Mononuclear cell (primary cell): ENCODE measurements around the gene RGS12. TPM values are rescaled to one million over a fixed set of nuclear protein-coding genes. Genes with fewer than 3 reads are reported as not detected.

Source experiments
- H3K27me3 ChIP-seq: 2 replicates; pipeline ENCODE4 v1.6.0; 2011; ENCODE audit warnings: low read length, control low read depth; ENCODE audit not compliant: insufficient read depth
- H3K4me1 ChIP-seq: 2 replicates; pipeline ENCODE4 v1.5.1; 2011; ENCODE audit warnings: mild to moderate bottlenecking, low read length, control low read depth; ENCODE audit not compliant: insufficient read depth
- H3K4me3 ChIP-seq: 2 replicates; pipeline ENCODE4 v1.5.1; 2011; ENCODE audit warnings: mild to moderate bottlenecking, low read length, moderate library complexity
- H3K9me3 ChIP-seq: 2 replicates; pipeline ENCODE4 v1.5.1; 2011; ENCODE audit warnings: low read depth, mild to moderate bottlenecking, control low read depth, low read length
- total RNA-seq: library from RNA; depleted of rRNA; stranded (reverse); fragments of >200 nt; gene quantifications from one replicate; pipeline ENCODE4 v1.2.3, GENCODE V29; 2012

The RGS12 gene
- total RNA-seq, 1 donor = 5.1 TPM

DNA sequence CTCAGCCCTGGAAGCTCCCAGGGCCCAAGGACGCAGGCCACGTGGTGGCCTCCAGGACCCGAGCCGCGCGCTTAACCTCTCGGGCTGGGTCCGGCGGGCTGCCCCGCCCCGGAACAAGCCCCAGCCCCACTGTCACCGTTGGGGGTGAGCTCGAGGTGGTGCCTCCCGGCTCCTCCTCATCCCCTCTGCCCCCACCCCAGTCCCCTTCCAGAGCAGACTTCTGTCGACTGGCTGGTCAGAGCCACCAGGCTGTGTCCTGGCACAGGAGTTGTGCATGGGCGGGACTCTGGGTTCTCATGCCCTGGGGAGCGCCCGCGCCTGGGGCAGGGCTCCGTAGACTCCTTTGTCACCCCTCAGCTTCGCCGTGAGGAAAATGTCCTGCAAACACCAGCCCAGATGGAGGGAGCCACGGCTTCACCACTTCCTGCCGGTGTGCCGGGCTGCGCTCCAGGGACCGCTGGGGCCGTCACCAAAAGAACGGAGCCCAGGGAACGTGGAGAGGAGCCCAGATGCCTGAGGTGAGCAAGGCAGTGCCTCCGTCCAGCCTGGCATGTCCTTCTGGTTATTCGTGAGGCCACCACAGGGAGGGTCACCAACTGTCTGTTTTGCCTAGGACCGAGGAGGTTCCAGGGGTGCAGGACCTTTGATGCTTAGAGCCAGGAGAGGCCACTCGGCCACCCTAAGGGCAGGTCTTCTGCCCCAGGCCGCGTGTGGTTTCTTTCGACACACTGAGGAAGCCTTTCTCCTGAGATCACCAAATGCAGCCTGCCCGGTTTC lies 7.1 kb upstream of the RGS12 start:
- no peaks in the 10 kb centered on the region for H3K27me3 ChIP-seq
- H3K4me3 ChIP-seq = no peak overlapping the region
- no peaks in the 10 kb centered on the region for H3K9me3 ChIP-seq
- H3K4me1 ChIP-seq = peaks cover 25% of the 10 kb centered on the region

DNA sequence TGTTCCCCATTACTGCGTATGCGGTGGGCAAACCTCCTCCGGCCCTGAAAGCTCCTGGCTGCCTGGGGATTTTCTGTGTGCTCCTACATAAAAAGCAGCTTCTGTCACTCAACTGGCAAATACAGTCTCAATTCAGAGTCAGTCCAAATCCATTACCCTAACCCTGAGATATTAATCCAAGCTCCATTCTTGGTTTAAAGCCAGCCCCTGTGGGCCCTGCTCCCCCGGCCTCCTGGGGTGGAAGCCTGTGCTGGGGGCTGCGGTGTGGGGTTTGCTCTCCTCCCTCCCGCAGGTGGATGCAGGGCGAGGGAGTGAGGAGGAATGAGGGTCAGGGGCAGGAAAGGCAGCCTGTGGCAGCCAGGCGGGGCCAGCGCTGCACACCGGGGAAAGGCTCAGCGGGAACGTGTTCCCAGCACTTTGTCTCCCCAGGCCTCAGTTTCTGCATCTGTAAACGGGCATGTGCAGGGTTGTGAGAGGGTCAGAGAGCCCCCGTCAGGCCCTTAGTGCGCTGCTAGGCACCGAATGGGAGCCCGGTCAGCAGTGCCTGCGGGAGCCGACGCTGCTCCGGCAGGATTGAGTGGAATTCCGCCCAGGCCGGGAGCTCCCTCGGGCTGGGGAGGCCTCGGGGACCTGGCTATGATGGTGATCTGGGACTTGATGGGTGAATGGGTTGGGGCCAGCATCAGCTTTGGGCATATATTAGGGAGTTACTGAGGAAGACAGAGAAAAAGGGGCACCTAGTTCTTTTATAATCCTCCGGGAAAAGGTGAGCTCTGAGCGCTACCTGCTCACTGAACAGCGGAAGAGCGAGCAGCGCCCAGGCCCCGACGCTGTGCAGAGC lies 6.3 kb upstream of the RGS12 start:
- Histone ChIP-seq H3K4me3 (no peak overlapping the region), H3K4me1 (peaks cover 29% of the 10 kb centered on the region), H3K27me3 (no peaks in the 10 kb centered on the region), H3K9me3 (no peaks in the 10 kb centered on the region)

DNA sequence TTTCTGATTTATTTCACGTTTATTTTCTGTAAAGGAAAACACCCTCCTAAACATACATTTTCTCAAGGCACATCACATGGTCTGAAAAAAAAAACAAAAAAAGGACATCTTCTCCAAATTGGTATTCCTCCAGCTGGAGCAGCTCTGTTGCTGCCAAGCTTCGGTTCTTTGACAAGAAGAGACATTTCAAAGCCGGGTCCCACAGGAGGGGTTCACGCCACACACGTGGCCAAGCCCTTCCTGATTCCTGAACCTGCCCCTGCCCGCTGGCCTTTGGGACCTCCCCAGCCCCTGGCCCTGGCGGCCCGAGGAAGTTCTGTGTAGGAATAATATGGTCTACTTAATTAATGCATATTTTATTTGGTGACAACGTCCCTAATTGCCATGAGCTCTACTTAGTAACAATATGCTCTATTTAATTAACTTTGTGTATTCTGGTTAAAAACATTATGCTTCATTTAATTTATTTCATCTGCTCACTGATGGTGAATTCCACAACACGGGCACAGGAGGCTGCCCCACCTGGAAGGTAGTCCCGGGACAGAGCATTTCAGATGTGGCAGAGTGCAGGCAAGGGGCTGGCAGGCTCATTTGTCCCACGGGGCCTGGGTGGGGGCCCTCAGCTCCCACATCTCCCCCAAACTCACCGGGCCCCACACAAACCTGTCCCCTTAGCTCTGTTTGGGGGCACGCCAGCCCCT lies 5.4 kb upstream of the RGS12 start:
- Histone ChIP-seq H3K27me3 (no peaks in the 10 kb centered on the region), H3K4me1 (peaks cover 32% of the 10 kb centered on the region), H3K9me3 (no peaks in the 10 kb centered on the region), H3K4me3 (no peak overlapping the region)

DNA sequence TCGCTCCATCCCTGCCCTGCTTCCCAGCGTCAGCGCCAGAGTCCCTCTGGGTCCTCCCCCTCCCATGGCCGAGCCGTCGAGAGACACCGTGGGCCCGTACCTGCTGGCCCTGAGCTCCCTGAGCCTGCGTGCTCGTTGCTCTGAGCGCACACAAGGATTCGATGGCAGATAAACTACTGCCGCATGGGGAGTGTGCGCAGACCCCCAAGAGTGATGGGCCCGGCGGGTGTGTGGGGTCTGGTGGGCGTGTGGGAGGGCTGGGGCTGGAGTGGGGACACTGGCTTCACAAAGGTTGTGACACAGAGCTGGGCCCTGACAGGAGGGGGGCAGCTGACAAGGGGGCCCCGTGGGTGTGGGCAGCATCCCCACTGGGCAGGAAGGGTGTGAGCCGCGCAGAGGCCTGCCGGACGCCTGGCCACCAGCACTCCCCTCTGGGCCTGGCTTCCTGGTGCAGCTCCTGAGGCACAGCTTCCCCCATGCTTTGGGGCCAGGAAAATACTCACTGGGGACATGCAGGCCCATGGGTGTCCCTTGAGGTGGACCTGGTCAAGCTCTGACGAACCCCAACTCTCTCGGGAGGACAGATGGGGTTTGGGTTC lies 4.8 kb upstream of the RGS12 start:
- H3K4me3 ChIP-seq = no peak overlapping the region
- H3K27me3 ChIP-seq = no peaks in the 10 kb centered on the region
- H3K9me3 ChIP-seq = no peaks in the 10 kb centered on the region
- H3K4me1 ChIP-seq = peaks cover 26% of the 10 kb centered on the region

DNA sequence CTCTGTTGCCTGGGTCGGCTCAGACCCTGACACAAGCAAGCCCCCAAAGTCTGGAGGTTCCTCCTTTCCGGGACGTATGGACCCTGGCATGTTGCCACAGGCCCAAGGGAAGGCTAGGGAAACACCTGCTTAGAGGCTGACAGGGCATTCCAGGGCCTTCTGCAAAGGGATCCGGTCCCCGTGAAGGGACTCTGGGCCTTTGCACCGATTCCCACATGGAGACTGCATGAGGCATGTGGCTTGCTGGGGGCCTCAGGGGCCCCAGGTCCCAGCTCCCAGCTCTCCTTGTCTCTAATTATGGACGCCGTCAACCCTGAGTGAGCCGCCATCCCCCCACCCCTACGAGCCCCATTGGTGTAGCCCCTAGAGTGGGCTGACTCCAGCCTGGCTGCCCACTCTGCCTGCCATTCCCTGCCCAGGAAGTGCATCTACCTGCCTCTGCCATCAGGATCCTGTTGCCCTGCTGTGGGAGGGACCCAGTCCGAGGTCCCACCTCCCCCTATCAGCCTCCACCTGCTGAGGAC lies 4.2 kb upstream of the RGS12 start:
- Histone ChIP-seq H3K27me3 (no peaks in the 10 kb centered on the region), H3K4me1 (peaks cover 29% of the 10 kb centered on the region), H3K9me3 (no peaks in the 10 kb centered on the region), H3K4me3 (no peak overlapping the region)

DNA sequence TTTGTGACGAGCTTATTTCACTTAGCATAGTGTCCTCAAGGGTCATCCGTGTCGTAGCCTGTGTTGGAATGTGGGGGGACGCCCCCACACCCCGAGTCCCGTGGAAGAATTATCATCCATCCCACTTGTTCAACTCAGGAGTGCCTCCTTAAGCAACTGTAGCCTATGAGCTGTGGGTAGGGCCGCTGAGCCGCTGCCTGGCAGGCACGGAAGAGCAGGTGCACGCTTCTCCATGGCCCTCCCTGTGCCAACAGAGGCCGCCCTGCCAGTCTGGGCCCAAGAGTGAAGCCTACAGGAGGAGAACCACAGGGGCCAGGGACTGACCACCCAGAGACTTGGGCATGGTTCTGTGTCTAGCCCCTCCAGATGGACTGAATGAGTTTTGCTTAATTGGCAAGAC lies 2.3 kb upstream of the RGS12 start:
- H3K4me3 ChIP-seq = no peak overlapping the region
- no peaks in the 10 kb centered on the region for H3K27me3 ChIP-seq
- H3K9me3 ChIP-seq = no peaks in the 10 kb centered on the region
- peaks cover 26% of the 10 kb centered on the region for H3K4me1 ChIP-seq

DNA sequence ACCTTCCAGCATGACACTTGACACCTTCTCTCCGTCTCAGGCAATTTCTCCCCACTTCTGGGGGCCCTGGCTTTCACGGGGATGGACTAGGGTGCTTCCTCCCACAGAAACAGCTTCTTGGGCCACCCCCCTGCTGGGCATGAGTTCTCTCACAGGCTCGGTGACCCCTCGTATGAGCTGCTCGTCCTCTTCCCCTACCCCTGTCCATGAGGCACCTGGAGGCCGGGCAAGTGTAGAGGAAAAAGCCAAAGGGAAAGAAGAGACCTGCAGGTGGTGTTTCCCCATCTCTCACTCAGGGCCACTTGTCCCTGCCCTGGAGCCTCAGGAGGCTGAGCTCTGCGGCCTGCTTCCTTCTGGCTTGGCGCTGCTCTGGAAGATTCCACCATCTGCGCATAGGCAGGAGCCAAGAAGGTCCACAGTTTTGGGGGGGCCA lies 1.9 kb upstream of the RGS12 start:
- Histone ChIP-seq H3K9me3 (no peaks in the 10 kb centered on the region), H3K27me3 (no peaks in the 10 kb centered on the region), H3K4me1 (peaks cover 22% of the 10 kb centered on the region), H3K4me3 (no peak overlapping the region)

DNA sequence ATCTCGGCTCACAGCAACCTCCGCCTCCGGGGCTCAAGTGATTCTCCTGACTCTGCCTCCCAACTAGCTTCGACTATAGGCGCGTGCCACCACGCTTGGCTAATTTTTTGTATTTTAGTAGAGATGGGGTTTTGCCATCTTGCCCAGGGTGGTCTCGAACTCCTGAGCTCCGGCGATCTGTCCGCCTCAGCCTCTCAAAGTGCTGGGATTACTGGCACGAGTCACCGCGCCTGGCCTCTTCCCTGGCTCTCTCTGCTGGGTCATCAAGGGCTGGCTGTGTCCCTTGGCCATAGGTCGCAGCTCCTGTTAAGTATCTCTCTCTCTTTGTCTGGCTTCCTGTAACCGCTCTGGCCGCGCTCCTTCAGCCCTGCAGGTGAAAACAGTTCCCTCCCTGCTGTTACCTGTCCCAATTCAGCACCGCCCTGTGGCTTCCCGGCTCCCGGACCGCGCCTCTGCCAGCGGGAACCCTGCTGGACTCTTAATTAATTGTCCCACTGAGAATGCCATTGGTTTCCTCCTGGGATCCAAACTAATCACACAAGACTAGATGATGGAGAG lies 1.3 kb upstream of the RGS12 start:
- Histone ChIP-seq H3K4me3 (peak overlapping the region; percentile 53), H3K9me3 (no peaks in the 10 kb centered on the region), H3K27me3 (no peaks in the 10 kb centered on the region), H3K4me1 (peaks cover 16% of the 10 kb centered on the region)

DNA sequence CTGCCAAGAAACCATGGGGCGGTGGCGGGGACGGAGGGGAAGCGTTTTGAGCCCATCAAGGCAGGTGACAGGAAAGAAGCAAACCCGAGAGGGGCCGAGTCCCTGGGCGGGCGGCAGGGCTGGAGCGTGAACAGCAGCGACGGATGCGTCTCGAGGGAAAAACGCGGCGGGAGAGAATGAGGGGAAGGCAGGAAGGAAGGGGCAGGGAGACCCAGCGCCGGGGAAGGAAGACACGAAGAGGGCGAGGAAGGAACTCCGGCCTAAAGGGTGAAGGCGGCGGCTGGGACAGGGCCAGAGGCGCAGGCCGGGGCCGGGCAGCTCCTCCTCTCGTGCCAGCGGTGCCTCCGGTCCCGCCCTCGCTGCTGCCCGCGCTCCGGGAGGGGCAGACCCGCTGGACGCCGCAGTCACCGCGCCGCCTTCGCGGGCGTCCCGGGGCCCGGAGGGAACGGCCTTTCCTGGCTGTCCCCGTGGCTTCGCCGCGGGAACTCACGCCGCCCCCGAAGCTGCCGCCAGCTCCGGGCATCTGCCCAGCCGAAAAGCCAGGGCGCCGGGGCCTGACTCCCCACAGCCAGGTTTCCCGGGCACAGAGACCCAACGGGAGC lies 751 bp upstream of the RGS12 start:
- Histone ChIP-seq H3K4me3 (peak overlapping the region; percentile 53), H3K9me3 (no peaks in the 10 kb centered on the region), H3K4me1 (peaks cover 12% of the 10 kb centered on the region), H3K27me3 (no peaks in the 10 kb centered on the region)

DNA sequence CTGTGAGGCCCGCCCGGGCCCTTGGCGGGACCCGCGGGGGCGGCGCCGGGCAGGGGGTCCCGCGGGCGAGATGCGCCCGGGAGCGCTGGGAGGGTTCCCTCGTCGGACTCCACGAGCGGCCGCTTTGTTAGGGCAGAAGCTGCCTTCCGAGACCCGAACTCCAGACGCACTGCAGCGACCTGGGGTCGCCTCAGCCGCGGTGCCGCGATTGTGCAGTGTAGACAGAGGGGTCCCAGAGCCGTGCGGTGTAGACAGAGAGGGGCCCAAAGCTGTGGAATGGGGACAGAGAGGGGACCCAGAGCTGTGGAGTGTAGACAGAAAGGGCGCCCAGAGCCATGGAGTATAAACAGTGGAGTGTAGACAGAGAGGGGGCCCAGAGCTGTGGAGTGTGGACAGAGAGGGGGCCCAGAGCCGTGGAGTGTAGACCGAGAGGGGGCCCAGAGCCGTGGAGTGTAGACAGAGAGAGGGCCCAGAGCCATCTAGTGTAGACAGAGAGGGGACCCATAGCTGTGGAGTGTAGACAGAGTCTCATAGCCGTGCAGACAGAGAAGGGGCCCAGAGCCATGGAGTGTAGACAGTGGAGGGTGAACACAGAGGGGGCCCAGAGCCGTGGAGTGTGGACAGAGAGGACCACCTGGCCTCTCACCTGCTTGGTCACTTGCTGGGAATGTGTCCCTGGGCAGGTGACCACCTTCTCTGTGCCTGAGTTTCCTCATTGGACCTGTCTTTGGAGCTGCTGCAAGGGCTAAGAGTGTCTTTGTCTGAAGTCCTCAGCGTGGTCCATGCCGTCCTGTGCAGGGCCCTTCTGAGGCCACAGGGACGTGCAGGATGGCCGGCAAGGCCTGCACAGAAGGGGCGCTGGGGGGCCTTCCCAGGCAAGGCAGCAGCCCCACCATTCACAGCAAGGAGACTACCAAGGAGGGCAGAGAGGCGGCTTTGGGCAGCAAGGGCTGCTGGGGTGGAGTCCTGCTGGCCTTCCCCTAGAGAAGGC lies 875 bp downstream of the RGS12 start:
- H3K9me3 ChIP-seq = no peaks in the 10 kb centered on the region
- H3K4me1 ChIP-seq = peaks cover 12% of the 10 kb centered on the region
- peak overlapping the region; percentile 22 for H3K4me3 ChIP-seq
- H3K27me3 ChIP-seq = no peaks in the 10 kb centered on the region

DNA sequence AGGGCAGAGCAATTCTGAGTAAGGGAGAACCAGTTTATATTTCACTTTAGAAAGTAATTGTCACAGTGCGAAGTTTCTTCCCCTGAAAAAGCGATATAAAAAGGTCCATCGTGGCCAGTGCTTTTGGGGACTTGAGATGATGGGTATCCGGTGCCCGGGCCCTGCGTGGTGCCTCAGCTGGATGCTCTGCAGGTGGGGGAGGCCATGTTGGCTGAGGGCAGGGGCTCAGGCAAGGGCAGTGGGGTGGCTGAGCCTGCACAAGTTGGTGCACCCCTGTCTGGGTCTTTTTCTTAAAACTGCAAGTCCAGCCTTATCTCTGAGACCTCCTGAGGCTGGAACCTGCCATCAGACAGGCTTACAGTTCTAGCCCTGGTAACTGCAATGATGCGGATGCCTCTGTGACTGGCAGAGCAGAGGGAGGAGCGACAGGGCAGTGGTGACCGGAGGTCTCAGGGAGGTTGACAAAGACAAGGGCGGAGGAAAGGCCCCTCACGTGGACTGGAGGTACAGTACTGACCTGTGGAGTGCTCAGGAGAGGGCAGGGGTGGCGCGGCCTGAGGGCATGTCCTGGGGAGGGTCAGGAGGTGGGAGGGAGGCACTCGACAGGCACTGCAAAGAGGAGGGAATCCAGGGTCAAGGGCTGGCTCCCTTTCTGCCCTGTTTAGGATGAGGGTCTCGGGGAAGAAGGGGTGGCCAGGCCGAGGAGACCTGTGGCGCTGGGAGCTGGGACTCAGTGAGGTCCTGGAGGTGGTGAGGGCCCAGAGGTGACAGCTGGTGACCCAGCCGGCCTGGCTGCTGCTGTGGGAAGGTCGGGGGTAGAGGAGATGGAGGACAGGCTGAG lies 1.8 kb downstream of the RGS12 start:
- H3K9me3 ChIP-seq = no peaks in the 10 kb centered on the region
- no peak overlapping the region for H3K4me3 ChIP-seq
- H3K4me1 ChIP-seq = peaks cover 12% of the 10 kb centered on the region
- H3K27me3 ChIP-seq = no peaks in the 10 kb centered on the region

DNA sequence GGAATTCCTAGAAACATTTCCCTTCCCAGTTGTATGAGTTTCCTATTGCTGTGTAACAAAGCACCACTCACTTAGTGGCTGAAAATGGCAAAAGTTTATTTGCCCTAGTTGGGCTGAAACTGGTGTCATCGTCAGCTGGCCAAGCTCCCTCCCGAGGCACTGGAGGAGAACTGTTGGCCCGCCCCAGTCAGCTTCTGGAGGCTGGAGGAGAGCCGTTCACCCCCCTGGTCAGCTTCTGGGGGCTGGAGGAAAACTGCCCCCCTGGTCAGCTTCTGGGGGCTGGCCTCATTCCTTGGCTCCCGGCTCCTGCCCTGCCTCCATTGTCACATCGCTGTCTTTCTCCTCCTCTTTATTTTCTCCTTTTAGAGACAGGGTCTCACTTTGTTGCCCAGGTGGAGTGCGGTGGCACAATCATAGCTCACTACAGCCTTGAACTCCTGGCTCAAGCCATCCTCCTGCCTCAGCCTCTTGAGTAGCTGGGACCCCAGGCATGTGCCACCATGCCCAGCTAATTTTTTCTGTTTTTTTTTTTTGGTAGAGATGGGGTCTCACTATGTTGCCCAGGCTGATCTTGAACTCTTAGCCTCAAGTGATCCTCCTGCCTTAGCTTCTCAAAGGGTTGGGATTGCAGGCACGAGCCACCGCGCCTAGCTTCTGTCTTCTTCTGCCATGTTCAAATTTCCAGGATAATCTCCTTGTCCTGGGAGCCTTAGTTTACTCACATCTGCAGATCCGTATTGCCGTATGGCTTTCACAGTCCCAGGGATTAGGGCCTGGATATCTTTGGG lies 3.2 kb downstream of the RGS12 start:
- H3K27me3 ChIP-seq = no peaks in the 10 kb centered on the region
- no peak overlapping the region for H3K4me3 ChIP-seq
- peaks cover 13% of the 10 kb centered on the region for H3K4me1 ChIP-seq
- H3K9me3 ChIP-seq = no peaks in the 10 kb centered on the region
